NCI-H1105 treated with DMSO at 0.1 percent for 48 hours (cell line): Measurements from ENCODE around the gene GDI1.

Experiments used
- DNase-seq: peaks from one replicate; lab custom pipeline; 2025; lab: John Stamatoyannopoulos, UW

The GDI1 gene

DNA sequence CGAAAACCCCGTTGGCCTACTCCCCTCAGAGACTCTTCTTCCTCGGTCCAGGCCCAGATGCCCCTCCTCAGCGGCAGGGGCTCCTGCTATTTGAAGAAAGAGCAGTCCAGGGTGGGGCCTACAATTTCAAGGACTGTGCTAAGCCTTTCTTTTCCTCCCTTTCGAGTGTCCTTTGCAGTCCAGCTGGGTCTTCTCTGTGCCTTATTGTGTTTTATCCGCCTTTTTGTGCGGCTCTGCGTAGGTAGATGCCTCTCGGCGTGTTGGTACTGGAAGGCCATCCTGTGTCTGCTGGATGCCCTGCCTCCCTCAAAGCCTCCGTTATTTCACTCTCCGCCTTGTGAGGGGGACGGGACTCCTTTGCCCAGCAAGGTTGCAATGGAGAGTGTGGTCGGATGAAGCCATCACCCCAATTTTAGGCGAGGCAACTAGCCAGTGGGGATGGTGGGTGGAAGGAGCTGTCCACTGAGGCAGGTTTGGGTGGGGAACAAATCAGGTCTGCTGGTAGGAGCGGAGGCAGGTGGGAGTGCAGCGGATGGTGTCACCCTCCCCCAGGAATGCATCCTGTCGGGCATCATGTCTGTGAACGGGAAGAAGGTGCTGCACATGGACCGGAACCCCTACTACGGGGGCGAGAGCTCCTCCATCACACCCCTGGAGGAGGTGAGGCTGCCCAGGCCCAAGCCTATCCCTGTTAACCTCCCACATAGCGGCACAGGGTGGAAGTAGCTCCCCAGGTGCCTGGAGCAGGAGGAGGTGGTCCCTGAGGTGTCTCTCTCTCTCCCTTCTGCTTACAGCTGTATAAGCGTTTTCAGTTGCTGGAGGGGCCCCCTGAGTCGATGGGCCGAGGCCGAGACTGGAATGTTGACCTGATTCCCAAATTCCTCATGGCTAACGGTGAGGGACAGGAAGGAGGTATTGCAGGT is 1.3 kb downstream of the GDI1 start:
- DNase-seq, result no peak

DNA sequence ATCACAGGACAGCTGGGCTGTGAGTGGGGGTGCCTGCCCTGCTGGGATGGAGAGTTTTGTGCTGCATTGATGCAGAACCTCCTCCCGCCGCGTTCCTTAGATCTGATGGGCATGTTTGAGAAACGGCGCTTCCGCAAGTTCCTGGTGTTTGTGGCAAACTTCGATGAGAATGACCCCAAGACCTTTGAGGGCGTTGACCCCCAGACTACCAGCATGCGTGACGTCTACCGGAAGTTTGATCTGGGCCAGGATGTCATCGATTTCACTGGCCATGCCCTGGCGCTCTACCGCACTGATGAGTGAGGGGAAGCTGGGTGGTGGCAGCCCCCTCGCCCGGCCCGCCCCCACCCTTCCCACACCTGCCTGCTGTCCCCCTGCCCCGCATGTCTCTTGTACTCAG is 2.9 kb downstream of the GDI1 start:
- no peak for DNase-seq

GRCh38 chrX:154440623-154441357 is 3.8 kb downstream of the GDI1 start:
- no peak for DNase-seq

DNA sequence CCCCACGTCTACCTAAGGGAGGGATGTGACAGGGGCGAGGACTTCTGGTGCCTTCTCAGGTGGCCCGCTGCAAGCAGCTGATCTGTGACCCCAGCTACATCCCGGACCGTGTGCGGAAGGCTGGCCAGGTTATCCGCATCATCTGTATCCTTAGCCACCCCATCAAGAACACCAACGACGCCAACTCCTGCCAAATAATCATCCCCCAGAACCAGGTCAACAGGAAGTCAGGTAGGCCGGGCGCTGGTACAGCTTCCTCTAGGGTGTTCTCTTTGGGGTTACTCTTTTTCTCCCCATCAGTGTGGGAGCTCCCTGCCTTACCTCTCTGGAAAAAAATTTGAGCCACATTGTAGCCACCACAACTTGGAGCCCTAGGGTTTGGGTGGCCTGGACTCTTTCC is 4.6 kb downstream of the GDI1 start:
- DNase-seq, result no peak

GRCh38 chrX:154441984-154442707 is 5.2 kb downstream of the GDI1 start:
- DNase-seq, result no peak

DNA sequence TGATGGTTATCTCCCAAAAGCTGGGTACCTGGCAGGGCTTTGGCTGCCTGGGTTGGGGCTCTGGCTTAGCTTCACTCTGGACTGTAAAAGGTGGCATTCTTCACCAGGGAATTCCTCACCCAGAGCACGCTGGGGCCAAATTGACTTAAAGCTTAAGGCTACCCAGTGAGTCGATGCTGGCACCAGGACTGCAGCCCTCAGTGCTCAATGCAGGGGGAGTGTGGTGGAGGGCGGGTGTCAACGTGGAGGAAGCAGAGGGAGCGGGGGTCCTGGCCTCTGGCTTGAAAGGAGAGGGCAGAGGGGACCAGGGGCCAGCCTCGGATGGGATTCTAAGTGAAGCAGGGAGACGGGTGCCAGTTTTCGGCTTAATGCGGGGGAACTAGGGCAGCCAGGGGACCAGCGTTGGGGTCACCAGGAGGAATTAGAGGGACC is 6.5 kb downstream of the GDI1 start:
- peak; percentile 36 for DNase-seq

- DNase-seq, result peak; percentile 76
Measured at GRCh38 chrX:154443992-154444754, 7.2 kb downstream of the GDI1 start, which contains the start of gene FAM50A. FAM50A (plus strand) TSS chrX:154444141; CDS start chrX:154444236, 95 bp downstream.

DNA sequence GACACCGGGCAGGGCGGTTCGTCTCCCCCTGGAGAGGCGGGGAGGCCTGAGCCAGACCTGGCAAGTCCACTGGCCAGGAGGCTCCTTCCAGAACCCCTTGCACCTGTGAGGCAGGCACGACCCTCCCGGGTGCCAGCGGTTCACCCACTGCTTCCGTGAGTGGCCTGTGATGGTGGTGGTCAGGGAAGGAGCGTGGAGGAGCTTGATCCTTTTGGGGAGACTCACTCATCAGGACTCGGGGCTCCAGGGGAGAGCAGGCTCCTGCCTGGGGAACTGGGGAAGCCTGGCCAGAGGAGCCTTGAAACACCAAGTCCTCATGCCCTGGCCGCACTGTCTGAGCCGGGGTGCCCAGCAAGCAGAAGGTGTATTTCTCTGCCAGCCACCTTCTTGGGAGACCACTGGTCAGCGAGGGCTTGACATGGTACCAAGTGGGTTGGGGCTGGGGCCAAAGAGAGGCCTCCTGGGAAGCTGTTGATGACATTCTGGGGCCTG is 7.8 kb downstream of the GDI1 start:
- DNase-seq, result no peak

DNA sequence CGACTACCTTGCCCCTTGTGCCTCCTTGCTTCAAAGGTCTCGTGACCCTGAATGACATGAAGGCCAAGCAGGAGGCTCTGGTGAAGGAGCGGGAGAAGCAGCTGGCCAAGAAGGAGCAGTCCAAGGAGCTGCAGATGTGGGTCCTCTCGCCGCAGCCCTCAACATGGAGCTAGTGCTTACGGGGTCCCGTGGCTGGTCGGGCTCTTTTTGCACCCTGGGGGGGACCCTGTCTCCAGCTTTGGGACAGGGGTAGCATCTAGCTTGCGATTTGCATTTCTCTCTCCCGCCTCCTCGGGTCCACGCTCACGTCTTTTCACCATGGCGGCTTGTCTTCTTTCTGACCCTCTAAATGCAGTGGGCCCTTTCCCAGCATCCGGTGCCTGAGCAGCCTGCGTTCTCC is 8.8 kb downstream of the GDI1 start:
- DNase-seq, result no peak

- DNase-seq, result no peak
Measured at GRCh38 chrX:154446430-154446829, 9.5 kb downstream of the GDI1 start.

DNA sequence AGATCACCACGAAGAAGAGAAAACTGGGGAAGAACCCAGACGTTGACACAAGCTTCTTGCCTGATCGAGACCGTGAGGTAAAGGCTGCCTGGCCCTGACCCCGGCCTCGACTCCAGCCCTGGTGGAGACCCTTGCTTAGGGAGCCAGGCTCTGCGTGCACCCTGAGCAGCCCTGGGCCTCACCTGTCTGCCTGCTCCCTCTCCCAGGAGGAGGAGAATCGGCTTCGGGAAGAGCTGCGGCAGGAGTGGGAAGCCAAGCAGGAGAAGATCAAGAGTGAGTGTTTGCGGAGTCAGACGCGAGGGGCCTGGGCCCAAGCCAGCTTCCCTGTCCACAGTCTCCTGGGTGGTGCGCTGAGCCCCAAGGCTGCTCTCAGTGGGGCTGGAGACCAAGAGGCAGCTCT is 11.5 kb downstream of the GDI1 start:
- DNase-seq, result no peak

DNA sequence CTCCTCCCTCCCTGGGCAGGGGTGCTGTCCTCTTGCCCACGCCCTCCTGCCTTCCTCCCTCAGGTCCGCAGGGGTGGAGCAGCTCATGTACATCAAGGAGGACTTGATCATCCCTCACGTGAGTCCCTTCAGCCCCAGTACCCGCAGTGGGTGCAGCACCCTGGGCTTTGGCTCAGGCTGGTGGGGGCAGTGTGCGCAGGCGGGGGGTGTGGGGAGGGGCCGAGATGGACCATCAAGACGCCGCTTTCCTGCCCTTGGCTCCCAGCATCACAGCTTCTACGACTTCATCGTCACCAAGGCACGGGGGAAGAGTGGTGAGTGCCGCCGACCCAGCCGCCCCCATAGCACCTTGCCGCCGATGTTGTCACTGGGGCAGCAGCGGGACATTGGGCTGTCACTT is 12.7 kb downstream of the GDI1 start:
- no peak for DNase-seq

DNA sequence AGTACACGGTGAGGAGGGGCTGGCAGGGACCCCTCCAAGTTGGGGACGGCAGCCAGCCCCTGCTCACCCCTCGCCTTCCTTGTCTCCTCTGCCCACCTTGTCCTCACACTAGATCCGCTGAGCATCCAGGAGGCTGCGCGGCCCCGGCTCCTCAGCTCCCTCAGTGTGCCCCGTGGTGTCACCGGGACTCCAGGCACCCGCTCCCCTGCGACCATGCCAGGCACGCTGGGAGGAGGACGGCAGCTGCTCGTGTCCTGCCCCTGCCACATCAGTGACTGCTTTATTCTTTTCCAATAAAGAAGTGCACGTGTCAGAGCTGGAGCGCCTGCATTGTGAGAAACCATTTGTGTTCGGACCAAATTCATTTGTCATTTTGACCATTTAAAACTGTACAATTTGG is 13.4 kb downstream of the GDI1 start:
- no peak for DNase-seq

- DNase-seq, result no peak
Measured at GRCh38 chrX:154452823-154453222, 15.9 kb downstream of the GDI1 start.

DNA sequence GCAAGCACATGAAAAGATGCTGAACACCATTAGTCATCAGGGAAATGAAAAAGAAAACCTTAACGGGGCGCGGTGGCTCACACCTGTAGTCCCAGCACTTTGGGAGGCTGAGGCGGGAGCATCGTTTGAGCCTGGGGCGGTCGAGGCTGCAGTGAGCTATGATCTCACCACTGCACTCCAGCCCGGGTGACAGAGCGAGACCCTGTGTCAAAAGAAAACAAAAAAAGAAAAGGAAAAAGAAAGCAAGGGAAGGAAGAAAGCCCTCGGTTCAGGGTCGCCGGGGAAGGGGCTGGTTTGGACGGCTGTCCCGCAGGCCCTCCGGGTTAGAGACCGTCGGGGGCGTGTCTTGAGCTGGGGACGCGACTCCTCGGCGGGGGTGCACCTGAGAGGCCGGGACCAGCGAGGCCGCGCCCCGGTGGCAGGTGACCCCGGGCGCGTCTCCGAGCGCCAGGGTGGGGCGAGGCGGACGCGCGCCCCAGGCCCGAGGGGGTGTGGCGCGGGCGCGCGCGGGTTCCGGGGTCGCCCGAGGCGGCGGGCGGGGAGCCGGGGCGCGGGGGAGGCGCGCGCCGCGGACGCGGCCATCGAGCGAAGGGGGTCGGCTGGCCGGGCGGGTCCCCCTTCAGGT is 20.6 kb downstream of the GDI1 start:
- peak; percentile 72 for DNase-seq

DNA sequence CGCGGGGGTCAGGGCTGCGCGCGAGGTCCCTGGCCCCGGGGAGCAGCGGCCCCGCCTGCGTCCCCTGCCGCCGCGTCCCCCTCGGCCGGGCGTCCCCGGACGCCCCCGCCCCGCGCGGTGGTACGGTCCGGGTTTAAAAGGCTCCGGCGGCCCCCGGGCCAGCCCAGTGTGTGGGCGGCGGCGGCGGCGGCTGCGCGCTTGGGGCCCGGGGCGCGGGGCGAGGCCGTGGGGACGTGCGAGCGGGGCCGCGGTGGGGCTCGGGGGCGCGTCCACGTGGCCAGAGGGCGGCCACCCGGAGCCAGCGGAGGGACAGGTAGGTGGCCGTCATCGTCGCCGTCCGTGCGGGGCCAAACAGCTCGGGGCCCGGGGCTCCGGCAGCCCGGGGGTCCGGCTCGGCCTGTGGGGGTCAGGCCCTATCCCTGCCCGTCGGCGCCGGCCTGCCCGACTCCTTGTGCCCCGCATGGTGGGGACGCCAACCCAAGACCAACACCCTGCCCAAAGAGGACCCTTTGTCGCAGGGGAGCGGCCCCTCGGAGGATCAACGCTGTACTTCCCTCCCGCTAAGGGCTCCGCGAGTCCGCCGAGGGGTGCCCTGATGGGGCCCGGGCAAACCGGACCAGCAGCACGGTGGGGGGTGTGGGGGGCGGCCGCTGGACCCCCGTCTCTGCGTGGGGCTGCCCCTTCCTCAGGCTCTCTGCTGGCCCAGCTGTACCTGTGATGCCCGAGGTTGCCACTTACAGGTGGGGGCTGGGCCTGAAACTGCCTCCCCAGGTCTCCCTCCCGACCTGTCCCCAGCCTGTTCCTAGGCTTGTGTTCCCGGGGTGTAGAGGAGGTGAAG is 21.4 kb downstream of the GDI1 start, which contains the start of gene PLXNA3:
TSS of gene PLXNA3 (plus strand) at position 166 of the 838 bp plus-strand sequence. CDS start 1,903 bp downstream, outside the sequence.
- peak; percentile 52 for DNase-seq

GRCh38 chrX:154458954-154459778 is 22.2 kb downstream of the GDI1 start:
- DNase-seq, result peak; percentile 53

DNA sequence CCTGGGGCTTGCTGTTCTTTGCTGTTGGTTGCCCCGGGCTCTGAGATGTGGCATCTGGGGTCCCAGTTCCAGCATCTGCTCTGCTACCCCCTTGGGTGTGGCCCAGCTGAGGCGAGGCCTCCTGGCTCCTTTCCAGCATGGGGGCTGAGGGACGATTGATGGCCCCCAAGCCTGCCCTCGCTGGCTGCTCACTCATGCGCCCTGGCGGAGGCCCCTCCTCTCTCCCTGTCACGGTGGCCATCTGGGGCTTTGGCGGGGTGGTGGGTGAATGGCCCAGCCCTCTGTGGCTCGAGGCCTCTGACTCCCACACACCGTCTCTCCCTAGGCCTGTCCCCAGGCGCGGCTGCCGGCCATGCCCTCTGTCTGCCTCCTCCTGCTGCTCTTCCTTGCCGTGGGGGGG is 22.9 kb downstream of the GDI1 start:
- DNase-seq, result no peak

- DNase-seq, result no peak
Measured at GRCh38 chrX:154460326-154460725, 23.4 kb downstream of the GDI1 start.
